HG03039 (cell line): ENCODE data around the gene ZAP70.

Source experiments
- ATAC-seq: cut with Tn5 transposase; IDR thresholded peaks from one replicate; pipeline ENCODE4 v1.9.1; 2021; ENCODE audit warnings: mild to moderate bottlenecking, moderate library complexity; ENCODE audit not compliant: unreplicated experiment

The ZAP70 gene

GRCh38 chr2:97732436-97733340, 19.3 kb downstream of the ZAP70 start:
- ATAC-seq = no peak

DNA sequence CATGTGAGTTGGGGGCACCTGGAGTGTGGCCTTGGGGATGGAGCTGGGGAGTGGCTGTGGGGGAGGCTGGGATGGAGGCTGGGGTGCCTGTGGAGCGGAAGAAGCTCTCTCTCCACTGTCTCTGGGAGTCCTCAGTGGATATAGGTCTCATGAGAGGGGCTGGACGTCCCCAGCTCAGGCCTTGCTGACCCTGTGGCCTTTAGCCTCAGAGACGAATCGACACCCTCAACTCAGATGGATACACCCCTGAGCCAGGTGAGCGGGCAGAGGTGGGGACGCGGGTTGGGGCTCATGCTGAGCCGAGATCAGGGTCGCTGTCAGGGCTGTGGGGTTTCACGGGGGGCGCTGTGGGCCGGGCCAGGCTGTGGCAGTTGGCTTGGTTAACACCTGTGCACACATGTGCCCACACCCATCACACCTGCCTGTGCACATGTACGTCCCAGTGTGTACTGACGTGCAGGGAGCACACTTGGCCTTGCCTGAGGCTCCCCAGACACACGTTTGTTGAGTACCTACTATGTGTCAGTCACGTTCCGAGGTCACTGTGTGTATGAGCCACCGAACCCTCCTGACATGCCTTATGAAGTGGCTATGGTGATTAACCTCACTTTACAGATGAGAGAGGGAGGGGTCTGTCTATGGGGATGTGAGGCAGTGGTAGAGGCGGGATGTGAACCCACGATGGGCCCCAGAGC, 20.1 kb downstream of the ZAP70 start:
- ATAC-seq = no peak

- no peak for ATAC-seq
Measured at GRCh38 chr2:97734061-97735051, 21.0 kb downstream of the ZAP70 start.

- no peak for ATAC-seq
Measured at GRCh38 chr2:97735161-97735561, 21.8 kb downstream of the ZAP70 start.

DNA sequence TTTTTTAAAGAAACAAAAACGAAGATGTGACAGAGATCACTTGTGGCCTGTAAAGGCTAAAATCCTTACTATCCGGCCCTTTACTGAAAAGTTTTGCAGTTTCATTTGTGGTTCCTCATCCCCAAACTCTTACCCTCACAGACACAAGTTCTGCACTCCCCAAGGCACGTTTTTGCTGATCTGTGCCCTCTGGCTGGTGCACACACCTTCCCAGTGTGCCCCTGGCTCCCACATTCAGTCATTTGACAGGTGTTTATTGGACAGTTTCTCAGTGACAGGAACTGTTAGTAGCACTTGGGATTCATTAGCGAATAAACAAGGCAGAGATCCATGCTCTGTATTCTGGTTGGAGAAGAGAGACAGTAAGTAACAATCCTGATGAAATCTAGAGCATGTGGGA, 22.8 kb downstream of the ZAP70 start:
- no peak for ATAC-seq

- ATAC-seq = no peak
Measured at GRCh38 chr2:97736608-97737330, 23.4 kb downstream of the ZAP70 start.

DNA sequence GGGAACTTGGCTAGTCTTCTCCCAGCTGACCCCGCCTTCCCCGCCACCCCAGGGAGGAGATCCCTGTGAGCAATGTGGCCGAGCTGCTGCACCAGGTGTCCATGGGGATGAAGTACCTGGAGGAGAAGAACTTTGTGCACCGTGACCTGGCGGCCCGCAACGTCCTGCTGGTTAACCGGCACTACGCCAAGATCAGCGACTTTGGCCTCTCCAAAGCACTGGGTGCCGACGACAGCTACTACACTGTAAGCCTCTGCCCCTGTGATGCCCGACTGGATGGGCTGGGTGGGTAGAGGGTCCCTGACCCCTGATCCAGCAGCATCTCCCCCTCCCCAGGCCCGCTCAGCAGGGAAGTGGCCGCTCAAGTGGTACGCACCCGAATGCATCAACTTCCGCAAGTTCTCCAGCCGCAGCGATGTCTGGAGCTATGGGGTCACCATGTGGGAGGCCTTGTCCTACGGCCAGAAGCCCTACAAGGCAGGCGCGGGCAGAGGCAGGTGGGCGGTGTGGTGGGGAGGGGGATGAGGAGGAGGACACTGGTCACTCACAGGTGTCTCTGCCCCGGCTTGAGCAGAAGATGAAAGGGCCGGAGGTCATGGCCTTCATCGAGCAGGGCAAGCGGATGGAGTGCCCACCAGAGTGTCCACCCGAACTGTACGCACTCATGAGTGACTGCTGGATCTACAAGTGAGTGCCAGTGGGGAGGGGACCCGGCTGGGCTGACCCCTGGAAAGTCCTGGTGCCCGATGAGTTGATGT, 24.2 kb downstream of the ZAP70 start:
- no peak for ATAC-seq

DNA sequence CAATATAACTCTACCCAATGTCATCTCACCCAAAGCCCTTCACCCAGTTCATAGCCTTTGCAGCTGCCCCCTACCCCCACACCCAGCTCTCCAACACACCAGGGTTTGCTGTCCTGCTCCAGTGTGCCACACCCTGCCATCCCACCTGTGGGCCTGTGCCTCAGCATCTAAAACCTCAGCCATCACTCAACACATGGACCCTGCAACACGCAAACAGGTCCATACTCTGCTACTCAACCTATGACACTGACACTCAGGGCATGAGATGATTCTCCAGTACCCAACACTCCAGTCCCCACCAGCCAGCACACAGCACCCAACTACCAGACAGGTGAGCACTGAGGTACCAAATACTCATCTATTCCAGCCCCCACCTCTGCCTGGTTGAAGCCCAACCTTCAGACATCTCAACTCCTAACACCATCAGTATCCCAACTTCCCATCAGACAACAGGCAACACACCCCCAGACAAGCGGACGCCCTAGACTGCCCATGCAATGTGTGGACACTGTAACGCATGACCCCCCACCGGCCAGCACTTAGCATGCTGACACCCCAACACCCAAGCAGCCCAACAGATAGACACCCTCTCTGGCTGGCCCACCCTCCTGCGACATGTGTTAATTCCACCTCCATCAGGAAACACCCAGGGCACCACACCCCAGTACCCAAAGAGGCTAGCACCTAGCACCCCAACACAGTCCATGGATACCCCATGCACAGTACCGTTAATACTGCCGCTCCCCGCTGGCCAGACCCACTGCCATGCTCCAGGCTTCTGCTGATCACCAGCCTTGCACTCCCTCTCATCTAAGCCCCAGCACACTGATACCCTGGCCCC, 25.0 kb downstream of the ZAP70 start:
- ATAC-seq = no peak

DNA sequence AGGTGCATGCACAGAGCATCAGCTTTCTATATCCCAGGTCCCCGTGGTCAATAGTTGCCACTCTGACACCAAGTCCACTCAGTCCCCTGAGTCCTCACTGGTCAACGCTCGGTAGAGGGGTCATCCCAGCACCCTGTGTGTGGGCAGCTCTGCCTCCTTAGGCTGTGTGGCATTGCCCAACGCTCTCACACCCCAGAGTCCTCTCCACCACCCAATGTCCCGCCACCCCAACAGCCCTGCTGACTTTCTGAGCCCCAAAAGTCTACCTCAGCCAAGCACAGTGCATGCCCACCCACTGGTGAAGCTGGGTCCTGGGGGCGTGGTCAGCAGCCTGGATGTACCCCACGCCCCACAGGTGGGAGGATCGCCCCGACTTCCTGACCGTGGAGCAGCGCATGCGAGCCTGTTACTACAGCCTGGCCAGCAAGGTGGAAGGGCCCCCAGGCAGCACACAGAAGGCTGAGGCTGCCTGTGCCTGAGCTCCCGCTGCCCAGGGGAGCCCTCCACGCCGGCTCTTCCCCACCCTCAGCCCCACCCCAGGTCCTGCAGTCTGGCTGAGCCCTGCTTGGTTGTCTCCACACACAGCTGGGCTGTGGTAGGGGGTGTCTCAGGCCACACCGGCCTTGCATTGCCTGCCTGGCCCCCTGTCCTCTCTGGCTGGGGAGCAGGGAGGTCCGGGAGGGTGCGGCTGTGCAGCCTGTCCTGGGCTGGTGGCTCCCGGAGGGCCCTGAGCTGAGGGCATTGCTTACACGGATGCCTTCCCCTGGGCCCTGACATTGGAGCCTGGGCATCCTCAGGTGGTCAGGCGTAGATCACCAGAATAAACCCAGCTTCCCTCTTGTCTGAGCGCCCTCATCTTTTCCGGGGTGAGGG, 25.9 kb downstream of the ZAP70 start:
- ATAC-seq = no peak

- ATAC-seq = no peak
Measured at GRCh38 chr2:97739893-97740245, 26.5 kb downstream of the ZAP70 start.

GRCh38 chr2:97740590-97741182, 27.3 kb downstream of the ZAP70 start:
- no peak for ATAC-seq

GRCh38 chr2:97741251-97741650, 27.9 kb downstream of the ZAP70 start:
- no peak for ATAC-seq

DNA sequence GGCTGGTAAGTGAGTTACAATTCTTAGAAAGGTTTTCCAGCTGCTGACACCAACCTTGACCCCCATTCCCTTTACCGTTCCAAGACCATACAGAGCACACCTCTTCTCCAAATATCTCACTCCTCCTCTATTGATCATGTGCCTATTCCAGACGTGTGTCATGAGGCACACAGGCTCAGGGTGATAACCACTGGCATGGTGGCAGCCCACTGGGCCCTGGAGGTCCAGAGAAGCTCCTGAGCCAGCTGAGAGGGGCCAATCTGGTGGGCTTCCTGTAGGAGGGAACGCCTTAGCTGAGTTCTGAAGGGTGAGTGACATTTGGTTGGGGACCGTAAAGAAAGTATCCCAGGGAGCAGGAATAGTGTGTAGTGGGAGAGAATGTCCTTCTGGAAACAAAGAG, 28.3 kb downstream of the ZAP70 start:
- ATAC-seq = no peak

- no peak for ATAC-seq
Measured at GRCh38 chr2:97742381-97742847, 29.0 kb downstream of the ZAP70 start.

DNA sequence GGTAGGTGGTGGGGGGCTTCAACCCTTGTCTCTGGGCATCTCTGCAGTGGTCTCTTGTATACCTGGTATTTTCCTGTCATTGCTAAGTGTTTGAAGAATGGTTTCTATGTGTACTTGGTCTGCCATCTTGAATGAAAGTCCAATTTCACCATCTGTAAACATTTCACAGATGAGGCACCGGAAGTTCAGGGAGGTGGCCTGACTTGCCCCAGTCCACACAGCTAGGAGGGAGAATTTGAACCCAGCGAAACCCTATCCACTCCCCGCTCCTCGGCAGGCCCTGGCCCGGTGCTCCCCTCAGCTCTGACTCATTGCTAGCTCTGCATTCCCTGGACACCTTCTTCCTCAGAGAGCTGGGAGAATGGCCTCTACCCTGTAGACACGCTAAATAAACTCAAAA, 30.5 kb downstream of the ZAP70 start:
- no peak for ATAC-seq

DNA sequence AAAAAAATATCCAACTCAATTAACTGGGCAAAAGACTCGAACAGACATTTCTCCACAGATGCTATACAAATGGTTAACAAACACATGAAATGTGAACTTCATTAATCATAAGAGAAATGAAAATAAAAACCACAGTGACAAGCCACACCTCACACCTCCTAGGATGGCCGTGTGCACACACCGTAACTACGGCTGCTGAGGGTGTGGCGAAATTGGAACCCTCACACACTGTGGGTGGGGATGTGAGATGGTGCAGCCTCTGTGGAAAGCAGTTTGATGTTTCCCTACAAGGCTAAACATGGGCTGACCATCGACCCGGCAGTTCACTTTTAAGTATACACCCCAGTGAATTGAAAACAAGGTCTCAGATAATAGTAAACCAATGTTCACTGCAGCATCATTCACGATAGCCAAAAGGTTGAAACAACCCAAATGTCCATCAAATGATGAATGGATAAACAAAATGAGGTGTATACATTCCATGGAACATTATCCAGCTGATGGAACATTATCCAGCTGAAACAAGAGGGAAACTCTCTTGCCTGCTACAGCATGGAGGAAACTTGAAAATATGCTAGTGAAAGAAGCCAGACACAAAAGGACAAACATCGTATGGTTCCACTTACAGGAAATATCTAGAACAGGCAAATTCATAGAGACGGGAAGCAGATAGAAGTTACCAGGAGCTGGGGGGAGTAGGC, 32.2 kb downstream of the ZAP70 start:
- no peak for ATAC-seq

GRCh38 chr2:97747285-97747684, 33.9 kb downstream of the ZAP70 start:
- no peak for ATAC-seq
